ENCODE data around the gene ANXA4.

Gene ANXA4

DNA sequence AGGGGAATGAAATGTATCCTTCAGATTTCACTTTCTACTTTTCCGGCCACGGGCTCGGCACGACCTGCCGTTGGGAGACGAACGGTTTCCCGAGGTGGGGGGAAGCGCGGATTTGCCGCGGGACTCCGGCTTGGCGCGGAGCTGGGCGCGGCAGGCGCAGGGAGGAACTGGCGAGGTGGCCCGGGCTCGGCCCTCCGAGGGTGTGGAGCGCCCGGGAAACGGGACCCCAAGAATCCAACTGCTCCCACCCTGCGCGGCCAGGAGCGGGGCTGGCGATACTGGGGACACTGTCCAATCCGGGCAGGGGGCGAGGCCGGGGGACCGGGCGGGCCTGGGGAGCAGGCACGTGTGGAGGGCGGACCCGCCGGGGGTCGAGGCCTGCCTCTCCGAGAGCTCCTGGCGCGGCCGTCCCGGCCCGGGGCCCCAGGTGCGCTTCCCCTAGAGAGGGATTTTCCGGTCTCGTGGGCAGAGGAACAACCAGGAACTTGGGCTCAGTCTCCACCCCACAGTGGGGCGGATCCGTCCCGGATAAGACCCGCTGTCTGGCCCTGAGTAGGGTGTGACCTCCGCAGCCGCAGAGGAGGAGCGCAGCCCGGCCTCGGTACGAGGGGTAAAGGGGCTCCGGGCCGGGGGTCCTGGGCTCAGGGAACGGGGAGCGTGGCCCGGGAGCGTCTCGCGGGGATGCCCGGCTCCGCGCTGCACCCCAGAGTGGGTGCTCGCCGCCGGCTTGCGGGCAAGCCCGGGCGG lies at the start of gene ANXA4:
TSS of gene ANXA4 (plus strand) at position 560 of the 747 bp plus-strand sequence. CDS start 39,432 bp downstream, outside the sequence.
- DNase-seq (ENCODE audit: low spot score): peak; percentile 46

DNA sequence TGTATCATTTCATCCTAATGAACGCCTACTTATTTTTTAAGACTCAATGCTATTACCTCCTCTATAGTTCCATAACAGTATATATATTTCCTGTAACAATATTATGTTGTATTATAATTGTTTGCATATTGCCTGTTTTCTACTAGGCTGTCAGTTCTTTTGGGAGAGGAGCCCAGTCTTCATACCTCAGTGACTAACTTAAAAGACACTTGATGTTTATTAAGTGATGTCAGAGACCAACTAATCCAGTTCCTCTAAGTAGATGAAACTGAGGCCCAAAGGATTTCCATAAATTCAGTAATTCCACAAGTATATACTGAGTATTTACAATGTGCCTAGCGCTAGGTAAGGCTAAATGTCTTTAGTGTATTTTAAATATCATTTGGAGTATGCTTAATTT lies 49.5 kb upstream of the ANXA4 start:
- DNase-seq (ENCODE audit: low spot score): no peak

DNA sequence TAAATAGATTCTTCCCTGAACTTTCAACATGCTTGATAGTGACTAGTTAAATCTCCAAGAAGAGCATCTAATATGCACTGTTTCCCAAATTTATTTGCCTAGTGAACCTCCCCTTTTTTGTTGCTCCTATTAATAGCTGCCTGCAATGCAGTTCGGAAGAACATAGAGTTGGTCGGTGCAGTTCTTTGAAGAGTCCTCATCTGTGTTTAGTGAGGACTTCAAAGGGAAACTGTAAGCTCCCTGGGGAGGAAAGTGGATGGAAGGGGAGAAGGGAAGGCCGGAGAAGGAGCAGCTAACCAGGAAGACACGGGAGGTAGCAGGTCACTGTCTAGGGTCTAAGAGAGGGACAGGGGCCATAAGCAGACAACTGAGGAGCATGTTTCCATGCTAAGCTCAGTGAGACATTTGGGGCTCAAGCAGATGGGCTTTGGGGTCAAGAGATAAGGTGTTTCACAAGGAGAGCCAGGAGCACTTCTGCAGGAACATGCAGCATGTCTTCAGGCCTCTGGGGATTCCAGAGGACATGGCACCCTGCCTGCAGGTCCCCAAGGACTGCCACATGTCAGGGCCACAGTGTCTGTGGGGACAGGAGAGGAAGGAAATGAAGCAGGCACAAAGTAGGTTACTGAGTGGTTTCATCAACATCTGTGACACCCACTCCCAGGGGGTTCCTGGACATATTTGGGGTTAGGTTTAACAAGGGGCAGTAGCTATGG lies 48.7 kb upstream of the ANXA4 start:
- no peak for DNase-seq (ENCODE audit: low spot score)

DNA sequence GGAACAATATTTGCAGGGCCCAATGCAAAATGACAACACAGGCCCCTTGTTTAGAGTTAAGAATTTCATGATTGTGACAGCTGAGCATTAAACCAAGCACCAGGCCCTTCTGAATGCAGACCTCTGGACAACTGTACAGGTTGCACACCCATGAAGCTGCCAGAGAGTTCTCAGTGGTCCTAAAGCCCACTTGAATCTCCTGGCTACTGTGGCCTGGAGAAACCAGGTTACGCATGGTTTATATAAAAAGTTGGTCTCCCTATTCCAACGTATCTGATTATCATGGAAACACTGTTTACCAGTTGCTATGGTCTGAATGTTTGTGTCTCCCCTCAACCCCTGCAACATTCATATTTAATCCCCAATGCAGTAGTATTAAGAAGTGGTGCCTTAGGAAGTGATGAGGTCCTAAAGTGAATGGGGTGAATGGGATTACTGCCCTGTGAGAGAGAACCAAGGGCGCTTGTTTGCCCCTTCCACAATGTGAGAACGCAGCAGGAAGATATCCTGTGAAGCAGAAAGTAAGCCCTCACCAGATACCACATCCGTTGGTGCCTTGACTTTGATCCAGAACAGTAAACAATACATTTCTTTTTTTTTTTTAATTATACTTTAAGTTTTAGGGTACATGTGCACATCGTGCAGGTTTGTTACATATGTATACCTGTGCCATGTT lies 48.0 kb upstream of the ANXA4 start:
- DNase-seq (ENCODE audit: low spot score): no peak

DNA sequence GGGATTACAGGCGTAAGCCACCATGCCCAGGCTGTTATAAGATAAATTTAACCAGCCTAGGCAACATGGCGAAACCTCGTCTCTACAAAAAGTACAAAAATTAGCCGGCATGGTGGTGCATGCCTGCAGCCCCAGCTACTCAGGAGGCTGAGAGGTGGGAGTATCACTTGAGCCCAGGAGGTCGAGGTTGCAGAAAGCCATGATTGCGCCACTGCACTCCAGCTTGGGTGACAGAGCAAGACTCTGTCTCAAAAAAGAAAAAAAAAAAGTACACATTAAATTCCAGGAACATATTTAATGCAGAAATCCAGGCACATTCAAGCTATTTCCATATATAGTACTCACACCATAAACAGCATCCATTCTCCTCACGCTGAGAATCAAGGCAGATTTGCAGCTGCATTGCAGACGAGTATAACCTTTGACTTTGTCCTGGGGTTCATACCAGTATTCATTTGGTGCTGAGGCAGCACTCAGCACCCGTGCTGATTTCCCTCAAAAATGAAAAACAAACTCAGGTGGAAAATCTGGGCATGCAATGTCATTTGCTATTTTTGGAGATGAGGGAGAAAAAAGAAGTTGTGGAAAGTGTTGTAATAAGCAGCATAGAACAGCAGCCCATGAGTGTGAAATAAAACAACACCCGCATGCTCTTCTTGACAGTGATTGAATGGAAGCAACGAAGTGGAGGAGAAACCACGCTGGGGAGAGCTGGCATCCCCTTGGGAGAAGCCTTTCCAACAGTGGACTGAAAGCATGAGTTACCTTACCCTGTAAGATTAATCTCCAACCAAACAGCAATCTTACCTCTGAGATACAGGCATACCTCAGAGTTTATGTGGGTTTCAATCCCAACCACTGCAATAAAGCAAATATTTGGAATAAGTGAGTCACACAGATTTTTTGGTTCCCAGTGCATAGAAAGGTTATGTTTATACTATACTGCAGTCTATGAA lies 46.8 kb upstream of the ANXA4 start:
- no peak for DNase-seq (ENCODE audit: low spot score)

DNA sequence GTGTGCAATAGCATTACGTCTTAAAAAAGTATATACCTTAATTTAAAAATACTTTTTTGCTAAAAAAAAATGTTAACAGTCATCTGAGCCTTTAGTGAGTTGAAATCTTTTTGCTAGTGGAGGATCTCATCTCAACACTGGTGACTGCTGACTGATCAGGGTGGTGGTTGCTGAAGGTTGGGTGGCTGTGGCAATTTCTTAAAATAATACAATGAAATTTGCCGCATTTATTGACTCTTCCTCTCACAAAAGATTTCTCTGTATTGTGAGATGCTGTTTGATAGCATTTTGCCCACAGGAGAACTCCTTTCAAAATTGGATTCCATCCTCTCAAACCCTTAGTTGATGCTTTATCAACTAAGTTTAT lies 46.1 kb upstream of the ANXA4 start:
- DNase-seq (ENCODE audit: low spot score): no peak

DNA sequence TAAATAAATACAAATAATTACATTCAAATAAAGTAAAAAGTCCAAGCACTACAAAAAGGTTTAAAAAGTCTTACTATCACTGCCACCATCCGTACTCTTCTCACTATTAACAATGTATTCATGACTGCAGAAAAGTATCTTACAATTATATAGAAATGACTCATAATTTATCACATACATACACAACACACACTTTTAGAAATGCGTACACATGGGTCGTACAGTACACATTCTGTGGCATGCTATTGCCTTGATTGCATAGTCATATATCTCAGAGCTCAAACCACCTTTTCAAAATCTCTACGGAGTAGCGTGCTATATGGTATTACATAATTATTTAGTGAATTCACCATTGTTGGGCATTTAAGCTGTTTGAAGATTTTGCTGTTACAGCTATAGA lies 41.6 kb upstream of the ANXA4 start:
- no peak for DNase-seq (ENCODE audit: low spot score)

DNA sequence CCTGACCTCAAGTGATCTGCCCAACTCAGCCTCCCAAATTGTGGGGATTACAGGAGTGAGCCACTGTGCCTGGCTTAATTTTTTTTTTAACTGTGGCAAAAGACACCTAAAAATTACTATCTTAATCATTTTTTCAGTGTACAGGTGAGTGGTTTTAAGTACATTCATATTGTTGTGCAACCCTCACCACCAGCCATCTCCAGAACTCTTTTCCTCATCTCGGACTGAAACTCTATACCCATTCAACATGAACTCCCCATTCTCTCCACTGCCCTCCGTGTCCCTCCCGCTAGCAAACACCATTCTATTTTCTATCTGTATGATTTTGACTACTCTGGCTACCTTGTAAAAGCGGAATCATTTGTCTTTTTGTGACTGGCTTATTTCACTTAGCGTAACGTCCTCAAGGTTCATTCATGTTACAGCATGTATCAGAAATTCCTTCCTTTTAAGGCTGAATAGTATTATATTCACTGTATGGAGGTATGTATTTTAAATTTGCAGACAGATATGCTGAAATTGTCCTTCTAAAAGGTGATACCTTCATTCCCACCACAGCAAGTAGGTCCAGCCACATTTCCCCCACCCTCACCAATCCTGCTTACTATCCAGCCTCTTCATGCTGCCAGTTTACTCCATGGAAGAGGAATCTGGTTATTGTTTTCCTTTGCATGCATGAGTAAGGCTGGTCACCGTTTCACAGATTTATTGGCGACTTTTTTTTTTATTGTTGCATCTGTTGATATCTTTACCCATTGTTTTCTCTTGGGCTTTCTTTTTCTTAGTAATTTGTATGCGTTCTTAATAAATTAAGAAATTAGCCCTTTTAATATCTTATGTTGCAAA lies 40.6 kb upstream of the ANXA4 start:
- no peak for DNase-seq (ENCODE audit: low spot score)

DNA sequence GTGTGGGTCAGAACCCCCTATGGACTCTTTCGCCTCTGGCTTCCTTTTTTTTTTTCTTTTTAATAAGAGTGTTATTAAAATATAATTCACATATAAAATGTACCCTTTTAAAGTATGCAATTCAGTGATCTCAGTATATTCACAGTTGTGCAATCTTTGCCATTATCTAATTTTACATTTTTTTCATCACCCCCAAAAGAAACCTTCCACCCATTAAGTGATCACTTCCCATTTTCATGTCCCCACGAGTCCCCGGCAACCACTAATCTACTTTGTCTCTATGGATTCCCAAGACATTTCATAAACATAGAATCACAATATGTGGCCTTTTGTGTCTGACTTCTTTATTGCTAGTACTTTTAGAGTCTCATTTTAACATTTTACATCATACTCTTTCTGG lies 38.7 kb upstream of the ANXA4 start:
- no peak for DNase-seq (ENCODE audit: low spot score)

DNA sequence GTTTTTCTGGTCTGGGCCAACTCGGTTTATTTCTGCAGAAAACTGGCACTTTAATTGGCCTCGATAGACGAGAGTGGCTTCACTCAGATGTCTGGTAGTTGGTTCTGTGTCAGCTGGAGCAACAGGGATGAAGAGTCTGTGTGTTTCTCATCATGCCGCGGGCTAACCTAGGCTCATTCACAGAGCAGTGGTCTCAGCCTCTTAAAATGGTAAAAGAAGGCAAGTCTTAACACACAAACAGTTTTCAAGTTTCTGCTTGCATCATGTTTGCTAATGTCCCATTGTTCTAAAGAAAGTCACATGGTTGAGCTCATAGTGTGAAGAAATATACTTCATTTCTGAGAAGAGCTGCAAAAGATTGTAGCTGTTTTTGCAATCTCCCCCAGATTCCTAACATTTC lies 37.5 kb upstream of the ANXA4 start:
- DNase-seq (ENCODE audit: low spot score): no peak

DNA sequence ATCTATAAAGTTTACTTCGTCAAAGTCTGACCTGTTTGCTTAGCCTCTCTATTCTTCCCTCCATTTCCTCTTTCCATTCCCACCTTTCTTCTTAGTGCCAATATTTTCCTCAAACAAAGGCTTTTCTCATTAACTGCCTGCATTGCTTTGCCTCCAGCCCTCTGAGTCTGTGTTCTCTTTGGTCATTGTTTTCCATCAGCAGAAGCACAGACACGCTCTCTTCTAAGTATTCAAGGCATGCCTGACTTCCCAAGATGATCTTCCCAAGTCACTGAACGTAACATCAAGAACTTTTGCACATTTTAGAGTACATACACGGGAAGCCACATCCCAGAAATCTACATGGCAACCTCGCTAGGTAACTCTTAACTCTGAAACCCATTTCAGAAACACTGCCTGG lies 32.6 kb upstream of the ANXA4 start:
- DNase-seq (ENCODE audit: low spot score): no peak

DNA sequence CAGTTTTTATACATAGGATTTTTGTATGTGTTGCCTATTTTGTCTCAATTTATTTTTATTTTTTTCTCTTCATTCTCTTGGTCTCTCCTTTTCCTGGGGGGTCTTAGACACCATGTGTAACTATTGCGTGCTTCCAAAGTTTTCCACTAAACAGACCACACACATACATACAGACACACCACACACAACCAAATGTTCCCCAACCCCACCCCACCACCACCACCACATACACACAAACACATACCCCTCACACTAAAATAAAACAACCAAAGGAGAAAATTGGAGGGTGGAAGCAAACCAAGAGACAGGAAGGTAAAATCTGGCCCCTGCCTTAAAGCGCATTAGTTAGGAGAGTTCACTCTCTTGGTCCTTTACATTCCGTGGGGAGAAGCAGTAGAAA lies 30.0 kb upstream of the ANXA4 start:
- DNase-seq (ENCODE audit: low spot score): no peak

DNA sequence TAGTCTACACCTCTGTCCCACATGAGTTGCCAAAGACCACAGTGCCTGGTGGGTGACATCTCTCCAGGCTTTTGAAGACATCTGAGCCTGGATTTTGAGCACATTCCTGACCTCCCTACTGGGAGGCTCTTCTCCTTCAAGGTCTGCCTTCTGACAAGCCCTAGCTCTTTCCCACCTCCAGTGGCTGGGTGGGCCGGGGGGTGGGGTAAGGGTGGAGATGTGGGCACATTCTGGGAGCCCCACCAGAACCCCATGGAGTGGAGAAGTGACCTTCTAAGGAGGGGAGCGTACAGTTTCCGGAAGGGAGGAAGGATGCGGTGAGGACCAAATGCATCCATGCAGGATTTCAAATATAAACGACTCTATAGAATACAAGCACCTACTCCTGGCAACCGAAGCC lies 27.9 kb upstream of the ANXA4 start:
- no peak for DNase-seq (ENCODE audit: low spot score)

DNA sequence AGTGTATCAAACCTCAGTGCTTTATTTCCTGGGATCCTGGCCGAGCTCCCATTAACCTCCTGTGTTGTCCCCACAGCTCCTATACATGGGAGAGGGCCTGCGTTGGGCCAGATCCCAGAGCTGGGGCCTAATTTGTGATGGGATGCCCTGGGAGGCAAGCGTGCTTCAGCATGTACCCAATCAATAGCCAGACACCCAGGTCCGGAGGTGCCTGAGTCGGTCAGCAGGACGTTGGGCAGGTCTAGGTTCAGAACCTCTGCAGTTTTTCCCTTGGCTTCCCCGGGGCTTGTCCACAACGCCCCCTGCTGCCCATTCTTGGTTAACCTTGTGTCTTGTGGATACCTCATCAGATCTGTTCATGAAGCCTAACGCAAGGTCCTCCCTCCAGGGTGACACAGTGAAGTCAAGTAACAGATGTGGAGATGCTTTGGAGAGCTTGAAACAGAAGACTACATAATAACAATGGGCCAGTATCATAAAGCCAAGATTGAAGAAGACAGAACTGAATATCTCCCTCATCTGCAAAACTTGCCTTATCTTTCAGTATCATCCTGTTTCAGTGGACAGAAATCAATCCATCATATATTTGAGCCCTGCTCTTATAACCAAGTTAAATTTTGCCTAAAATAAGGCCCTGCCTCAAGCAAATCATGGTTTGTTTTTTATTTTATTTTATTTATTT lies 27.3 kb upstream of the ANXA4 start:
- DNase-seq (ENCODE audit: low spot score): peak; percentile 87

DNA sequence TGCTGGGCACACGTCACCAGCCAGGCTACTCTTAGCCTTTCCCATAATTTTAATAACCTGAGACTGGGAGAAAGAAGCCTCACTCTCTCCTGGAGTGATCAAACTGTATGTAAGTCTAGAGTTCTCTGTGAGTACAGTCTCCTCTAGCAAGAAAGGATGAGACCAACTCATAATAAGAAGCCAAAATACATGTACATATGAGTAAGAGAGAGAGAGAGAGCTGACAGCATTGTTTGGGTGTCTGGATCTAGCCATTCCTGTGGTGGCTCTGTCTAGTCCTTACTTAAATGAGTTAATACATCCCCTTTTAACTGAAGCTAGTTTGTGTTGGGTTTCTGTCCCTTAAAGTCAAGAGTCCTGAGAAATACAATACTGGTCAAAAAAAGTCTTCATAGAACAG lies 26.0 kb upstream of the ANXA4 start:
- DNase-seq (ENCODE audit: low spot score): no peak

DNA sequence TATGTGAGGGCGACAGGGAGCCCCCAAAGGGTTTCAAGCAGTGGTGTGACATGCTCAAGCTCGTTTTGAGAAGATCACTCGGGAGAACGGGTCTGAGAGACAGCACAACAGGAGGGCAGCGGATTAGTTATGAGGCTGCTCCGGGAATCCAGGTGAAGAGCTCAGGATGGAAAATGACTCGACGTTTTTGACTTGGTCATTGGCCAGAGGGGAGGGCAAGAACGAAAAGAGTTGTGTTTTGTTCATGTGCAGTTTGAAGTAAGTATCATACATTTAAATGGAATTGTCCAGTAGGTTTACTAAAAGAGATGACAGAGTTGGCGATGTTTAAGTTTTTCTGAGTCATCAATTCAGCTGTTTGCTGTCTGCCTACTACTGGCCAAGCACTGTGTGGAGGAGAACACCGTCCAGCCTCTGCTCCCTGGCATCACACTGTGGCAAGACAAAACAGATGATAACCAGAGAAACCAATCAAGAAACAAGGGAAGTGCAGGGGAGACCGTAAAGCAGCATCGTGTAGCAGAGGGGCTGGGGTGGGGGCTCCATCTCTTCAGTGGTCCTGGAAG lies 25.3 kb upstream of the ANXA4 start:
- DNase-seq (ENCODE audit: low spot score): no peak

DNA sequence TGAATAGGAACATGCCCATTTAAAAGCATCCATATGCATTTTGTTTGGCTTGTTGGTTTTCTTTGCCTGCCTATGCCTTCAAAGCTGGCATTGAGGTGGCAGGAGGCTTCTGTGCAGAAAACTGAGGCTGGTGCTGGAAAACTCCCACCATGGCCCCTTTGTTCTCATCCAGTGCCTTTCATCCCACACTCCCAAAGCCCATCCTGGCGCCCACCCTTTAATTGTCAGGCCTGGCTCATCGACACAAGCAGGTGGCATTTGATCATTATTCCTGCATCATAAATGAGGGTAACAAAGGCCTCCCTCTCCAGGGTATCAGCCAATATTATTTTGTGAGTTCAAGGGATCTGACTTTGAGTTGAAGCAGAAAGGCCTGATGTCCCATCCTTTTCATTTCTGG lies 24.7 kb upstream of the ANXA4 start:
- no peak for DNase-seq (ENCODE audit: low spot score)

DNA sequence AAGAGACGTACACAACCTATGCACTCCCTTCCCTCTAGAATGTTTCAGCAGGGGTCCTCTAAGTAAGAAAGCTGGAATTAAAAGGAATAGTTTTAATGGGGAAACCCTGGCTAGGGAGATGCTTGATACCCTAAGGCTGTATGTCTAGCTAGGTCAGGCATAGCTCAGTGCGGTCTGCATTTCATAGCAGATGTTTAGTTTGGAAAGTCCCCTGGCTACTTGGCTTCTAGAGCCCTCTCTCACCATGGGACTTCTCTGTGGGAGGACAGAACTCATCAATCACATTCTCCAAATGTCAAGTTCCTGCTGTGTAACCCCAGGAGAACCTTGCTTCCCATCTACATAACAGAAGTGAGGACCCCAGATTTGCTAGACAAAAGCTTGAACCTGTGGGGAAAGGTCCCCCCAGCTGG lies 24.1 kb upstream of the ANXA4 start:
- DNase-seq (ENCODE audit: low spot score): no peak

DNA sequence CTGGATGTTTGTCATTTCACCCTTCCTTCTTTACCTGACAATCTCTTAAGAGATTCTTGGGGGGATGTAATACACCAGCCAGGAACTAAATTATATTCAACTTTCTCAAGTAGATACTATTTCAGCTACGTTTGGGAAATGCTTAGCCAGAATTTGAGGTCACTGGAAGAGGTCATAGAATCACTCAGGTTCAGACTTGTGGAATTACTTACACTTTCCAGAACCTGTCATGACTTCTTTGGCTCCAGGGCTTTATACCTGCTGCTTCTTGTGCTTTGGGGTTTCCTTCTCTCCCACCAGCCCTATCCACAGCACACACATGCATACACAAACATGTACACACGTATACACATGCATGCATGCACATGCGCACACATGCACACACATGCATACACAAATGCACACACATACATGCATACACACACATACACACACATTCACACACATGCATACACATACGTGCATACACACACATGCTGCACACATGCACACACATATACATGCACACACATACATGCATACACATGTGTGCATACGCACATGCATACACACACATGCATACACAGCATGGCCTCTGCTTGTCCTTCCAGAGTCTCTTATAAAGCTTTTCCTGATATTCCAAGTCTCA lies 23.5 kb upstream of the ANXA4 start:
- no peak for DNase-seq (ENCODE audit: low spot score)

DNA sequence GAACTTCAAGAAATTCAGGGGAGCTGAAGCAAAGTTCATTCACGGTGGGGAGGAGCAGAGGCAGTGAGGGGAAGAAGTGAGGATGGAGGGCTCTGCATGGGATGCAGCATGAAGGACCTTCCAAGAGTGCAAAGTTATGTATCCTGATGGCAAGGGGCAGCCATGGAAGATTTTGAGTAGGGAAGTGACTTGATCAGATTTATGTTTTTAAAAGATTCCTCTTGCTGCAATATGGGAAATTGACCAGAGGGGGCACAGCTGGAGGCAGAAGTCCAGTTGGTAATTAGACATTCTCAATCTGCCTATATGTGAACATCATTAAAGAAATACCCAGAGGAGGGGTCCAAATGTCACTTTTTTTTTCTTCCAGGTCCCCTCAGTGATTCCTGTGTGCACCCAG lies 21.5 kb upstream of the ANXA4 start:
- no peak for DNase-seq (ENCODE audit: low spot score)
